NOMO-1 treated with dmso at 0.1 percent for 144 hours (cell line): ENCODE data around the gene RYR1.
"Not testable (repeated sequence)": the region's sequence is repeated elsewhere in the genome, so short reads cannot be mapped to it uniquely, and the experiment has no call there.

ENCODE experiments used
- DNase-seq: peaks from one replicate; lab custom pipeline; 2025; ENCODE audit not compliant: unreplicated experiment; lab: John Stamatoyannopoulos, UW

RYR1 gene

GRCh38 chr19:38537071-38537936, 103.8 kb downstream of the RYR1 start:
- DNase-seq = no peak

DNA sequence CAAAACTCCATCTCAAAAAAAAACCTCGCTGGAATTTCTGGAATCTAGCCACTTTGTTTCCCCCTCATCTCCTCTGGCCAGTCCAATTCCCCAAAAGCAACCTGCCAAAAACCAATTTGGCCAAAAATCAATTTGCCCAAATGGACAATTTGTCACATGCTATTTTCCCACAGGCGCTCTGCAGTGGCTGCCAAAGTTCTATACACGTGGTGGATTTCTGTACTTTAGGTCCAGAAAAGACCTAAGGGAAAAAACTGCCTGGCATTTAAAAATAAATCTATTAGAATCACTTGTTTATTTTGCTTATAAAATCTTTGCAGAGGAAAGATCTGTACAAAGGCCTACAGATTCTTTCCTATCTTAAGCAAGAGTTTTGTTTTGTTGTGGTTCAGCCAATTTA, 104.9 kb downstream of the RYR1 start:
- DNase-seq = no peak

DNA sequence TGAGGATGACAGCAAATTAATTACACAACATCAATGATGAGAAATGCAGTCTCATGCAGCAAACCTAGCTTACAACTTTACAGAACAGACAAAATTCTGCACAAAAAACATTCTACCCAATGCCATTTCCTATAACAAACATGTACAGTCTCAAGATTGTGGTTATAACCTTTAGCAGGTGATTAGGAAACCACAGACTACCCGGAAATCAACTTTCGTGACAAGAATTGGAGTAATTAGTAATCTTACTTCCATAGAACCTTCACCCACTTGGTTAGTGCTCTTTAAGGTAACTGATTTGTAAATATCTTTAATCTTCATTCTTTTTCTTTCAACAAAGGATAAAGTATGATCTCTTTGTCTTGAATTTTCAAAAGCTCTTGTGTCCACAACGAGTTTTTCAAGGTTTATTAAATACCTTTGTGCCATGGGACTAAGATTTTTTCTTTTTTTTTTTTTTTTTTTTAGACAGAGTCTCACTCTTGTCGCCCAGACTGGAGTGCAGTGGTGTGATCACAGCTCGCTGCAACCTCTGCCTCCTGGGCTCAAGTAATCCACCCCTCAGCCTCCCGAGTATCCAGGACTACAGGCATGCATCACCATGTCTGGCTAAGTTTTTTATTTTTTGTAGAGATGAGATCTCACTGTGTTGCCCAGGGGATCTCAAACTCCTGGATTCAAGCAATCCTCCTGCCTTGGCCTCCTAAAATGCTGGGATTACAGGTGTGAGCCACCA, 105.5 kb downstream of the RYR1 start:
- DNase-seq = no peak

- DNase-seq = no peak
These were observed 106.3 kb downstream of the RYR1 start for GRCh38 chr19:38539751-38540150.

DNA sequence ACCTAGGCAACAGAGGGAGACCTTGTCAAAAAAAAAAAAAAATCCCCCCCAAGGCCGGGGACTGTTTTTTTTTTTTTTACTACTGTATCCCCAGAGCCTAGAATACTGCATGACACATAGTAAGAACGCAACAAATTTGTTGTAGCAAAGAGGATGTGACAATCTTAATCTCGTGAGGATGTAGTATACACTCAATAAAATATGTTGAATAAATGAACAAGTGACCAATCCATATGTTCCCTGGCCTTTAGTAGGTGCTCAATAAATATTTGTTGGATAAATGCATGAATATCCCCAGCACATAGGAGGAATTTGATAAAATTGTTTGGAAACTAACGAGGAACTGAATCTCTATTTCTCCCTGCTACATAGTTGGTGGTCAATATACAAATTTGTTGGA, 108.5 kb downstream of the RYR1 start:
- no peak for DNase-seq

DNA sequence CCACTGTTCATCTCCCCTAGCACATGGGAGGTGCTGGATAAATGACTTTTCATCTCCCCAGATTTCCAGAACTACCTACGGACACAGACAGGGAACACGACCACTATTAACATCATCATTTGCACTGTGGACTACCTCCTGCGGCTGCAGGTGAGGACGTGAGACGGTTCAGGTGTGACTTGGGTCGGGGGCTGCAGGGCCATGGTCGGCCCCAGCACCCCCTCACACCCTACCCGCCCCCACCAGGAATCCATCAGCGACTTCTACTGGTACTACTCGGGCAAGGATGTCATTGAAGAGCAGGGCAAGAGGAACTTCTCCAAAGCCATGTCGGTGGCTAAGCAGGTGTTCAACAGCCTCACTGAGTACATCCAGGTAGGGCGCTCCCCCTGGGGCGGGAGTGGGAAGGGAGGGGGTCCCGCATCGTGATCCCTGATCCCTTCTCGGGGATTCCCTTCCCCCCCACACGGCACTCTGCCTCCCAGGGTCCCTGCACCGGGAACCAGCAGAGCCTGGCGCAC, 109.9 kb downstream of the RYR1 start:
- no peak for DNase-seq

GRCh38 chr19:38543807-38544568, 110.5 kb downstream of the RYR1 start:
- peak; percentile 69 for DNase-seq

GRCh38 chr19:38544569-38545315, 111.3 kb downstream of the RYR1 start:
- DNase-seq = no peak

- DNase-seq = no peak
These were observed 112.1 kb downstream of the RYR1 start for GRCh38 chr19:38545596-38545995.

DNA sequence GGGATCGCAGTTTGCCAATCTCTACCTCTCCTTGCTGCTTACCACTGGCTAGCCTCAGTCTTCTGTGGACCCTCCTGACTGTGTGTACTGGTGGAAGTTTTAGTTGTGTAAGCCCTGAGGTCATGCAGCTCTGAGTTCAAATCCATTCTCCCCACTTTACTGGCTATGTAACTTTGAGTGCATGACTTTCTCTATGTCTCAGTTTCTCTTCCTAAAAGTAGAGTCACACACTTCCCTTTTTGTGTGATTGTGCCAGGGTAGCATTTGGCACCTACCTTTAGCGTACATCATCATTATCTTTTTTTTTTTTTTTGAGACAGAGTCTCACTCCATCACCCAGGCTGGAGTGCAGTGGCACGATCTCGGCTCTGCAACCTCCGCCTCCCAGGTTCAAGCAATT, 113.9 kb downstream of the RYR1 start:
- DNase-seq = no peak

DNA sequence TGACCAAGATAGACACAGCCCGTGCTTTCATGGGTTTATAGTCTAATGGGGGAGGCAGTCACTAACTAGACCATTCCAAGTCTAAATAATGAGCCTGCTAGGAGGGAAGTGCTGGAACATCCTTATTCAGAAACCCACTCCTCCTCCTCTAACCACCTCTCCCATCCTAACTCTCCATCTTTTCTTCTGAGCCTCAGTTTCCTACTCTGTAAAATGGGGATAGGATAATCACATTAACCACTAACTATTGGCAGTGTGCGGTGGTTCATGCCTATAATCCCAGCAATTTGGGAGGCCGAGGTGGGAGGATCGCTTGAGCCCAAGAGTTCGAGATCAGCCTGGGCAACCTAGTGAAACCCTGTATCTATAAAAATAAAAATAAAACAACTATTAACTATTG, 115.6 kb downstream of the RYR1 start:
- no peak for DNase-seq

- DNase-seq = no peak
These were observed 116.5 kb downstream of the RYR1 start for GRCh38 chr19:38549942-38550341.

- DNase-seq = no peak
These were observed 116.9 kb downstream of the RYR1 start for GRCh38 chr19:38550376-38550775.

DNA sequence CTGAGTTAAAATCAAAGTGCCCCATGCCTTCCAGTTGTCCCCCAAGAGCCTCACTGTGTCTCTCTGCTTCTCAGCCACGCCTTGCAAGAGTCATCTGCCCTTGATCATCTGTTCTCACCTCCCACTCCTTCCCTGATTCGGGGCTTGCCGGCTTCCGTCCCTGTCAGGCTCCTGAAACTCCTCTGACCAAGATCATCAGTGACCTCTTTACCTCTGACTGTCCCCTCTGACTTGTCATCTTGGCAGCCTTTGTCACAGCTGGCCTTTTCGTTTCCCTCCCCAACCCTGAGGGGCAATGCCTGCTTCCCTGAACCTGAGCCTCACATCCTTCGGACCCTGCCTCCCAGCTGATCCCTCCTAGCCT, 117.9 kb downstream of the RYR1 start:
- DNase-seq = no peak

GRCh38 chr19:38553239-38553638, 119.7 kb downstream of the RYR1 start:
- not testable (repeated sequence) for DNase-seq

DNA sequence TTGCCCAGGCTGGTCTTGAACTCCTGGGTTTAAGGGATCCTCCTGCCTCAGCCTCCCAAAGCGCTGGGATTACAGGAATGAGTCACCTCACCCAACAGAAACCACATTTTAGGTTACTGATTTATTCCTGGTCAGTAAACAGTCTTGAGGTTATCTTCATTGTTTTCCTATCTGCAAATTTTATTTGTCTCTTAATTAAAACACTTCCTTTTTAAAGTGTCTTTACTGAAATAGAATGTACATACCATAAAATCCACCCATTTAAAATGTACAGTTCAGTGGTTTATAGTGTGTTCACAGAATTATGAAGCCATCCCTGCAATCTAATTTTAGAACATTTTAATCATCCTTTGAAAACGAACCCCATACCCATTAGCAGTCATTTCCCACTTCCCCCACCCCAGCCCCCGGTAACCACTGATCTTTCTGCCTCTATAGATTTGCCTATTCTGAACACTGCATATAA, 121.2 kb downstream of the RYR1 start:
- DNase-seq = no peak

GRCh38 chr19:38555200-38555599, 121.7 kb downstream of the RYR1 start:
- no peak for DNase-seq

DNA sequence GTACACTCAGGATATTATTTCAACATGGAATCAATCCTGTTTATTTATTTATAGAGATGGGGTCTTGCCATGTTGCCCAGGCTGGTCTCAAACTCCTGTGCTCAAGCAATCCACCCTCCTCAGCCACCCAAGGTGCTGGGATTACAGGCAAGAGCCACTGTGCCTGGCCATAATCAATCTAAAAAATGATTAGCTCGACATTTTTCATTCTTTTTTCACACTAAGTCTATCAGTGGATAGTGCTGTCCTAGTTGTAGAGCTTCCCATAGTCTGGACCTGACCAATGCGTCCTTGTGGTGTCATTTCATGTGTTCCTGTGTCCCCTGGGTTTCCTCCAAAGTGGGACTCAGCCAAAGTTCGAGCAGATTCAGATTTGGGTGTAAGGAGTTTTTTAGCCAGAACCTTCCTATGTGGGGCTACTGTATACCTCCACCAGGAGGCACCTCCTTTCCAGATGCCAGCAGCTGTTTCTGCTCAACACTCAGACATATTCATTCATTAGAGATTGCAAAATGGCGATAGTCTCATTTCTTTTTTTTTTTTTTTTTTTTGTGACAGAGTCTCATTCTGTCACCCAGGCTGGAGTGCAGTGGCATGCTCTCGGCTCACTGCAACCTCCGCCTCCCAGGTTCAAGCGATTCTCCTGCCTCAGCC, 123.2 kb downstream of the RYR1 start:
- no peak for DNase-seq

DNA sequence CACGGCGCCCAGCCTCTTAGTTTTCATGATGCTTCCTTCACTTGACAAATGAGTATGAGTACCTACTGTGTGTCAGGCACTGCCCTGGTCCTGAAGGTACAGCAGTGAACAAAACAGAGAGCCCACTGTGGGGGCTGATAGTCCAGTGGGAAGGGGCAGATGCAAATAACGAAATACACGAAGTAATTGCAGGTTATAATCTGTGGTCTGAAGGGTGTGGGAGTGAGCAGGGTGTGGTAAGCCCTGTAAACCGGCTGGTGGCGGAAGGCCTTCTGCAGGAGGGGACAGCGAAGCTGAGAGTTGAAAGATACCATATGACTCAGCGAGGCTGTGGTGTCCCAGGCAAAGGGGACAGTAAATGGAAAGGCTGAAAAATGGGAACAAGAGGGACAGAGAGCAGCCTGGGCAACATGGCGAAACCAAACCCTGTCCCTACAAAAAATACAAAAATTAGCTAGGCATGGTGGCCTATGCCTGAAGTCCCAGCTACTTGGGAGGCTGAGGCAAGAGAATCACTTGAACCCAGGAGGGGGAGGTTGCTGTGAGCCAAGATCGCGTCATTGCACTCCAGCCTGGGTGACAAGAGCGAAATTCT, 123.8 kb downstream of the RYR1 start:
- peak; percentile 88 for DNase-seq

- not testable (repeated sequence) for DNase-seq
These were observed 125.4 kb downstream of the RYR1 start for GRCh38 chr19:38558933-38559332.
